Right cardiac atrium (tissue), 5 donors: ENCODE results near the gene GRM8. TPM values are rescaled to one million over a fixed set of nuclear protein-coding genes. Genes with fewer than 3 reads are reported as not detected.
"Not testable (repeated sequence)": the region's sequence is repeated elsewhere in the genome, so short reads cannot be mapped to it uniquely, and the experiment has no call there.

Source experiments
- ATAC-seq, 2 donors: fragments of 200-7000 bp; cut with Tn5 transposase; one replicate each; pipeline versions ENCODE4 v1.8.0 to v1.9.1; 2020; ENCODE audit warnings: moderate library complexity in 2 of 2, mild to moderate bottlenecking in 1 of 2
- DNase-seq, 3 donors: peaks; one replicate each; pipeline ENCODE4 v3.0.0-alpha.2; 2020
- H3K27ac ChIP-seq: one replicate; pipeline ENCODE4 v1.5.1; 2013; ENCODE audit warnings: mild to moderate bottlenecking, low read length, control low read depth, moderate library complexity
- H3K27me3 ChIP-seq: one replicate; pipeline ENCODE4 v1.6.1; 2013; ENCODE audit not compliant: control insufficient read depth, insufficient read depth
- H3K4me1 ChIP-seq: one replicate; pipeline ENCODE4 v1.6.1; 2013; ENCODE audit warnings: low read length; ENCODE audit not compliant: control insufficient read depth, insufficient read depth
- H3K4me3 ChIP-seq: one replicate; pipeline ENCODE4 v1.5.1; 2013; ENCODE audit warnings: low read length, control low read depth
- H3K9me3 ChIP-seq: one replicate; pipeline ENCODE4 v1.6.1; 2013; ENCODE audit warnings: low read length; ENCODE audit not compliant: control insufficient read depth
- WGBS: extraction: QIAGEN DNeasy Blood & Tissue Kit; methylation state at CpG from one replicate; pipeline ENCODE4 v1.1.7; 2013; 5-methylcytosine and 5-hydroxymethylcytosine counted together
- intact Hi-C, 4 donors: fragments of 100-400 bp; cut with DNase I; formaldehyde crosslinking; loops; one replicate each; pipeline versions ENCODE4 v1.11.0 to v1.14.0; 2022 to 2023
- polyA plus RNA-seq: library from polyadenylated mRNA; stranded (reverse); fragments of 200-250 nt; gene quantifications from one replicate; pipeline ENCODE4 v1.2.3, GENCODE V29; 2013
- total RNA-seq, 4 donors: library from RNA; stranded (reverse); fragmentation: NEBNext Ultra II Directional; extraction: Animal tissue kit (Norgen Biotek cat#: 25700); gene quantifications; one replicate each; pipeline ENCODE4 v1.2.1, GENCODE V29; 2021
- donor health status: healthy with polysubstance abuse.
- donor health status: DM: no; HTN: yes; CAD: no.
- donor health status: DM: no; HTN: no; CAD: no.
- donor health status: DM: no; HTN: yes; CAD: no; lungs with severe emphysema.
- donor health status: DM: yes; HTN: yes; CAD: no.

GRM8 gene
- total and polyA plus RNA-seq, 5 donors: 0.09 TPM; not detected in 4

GRCh38 chr7:126845331-126845730 is 407.4 kb downstream of the GRM8 start:
- H3K27ac ChIP-seq: no peak overlapping the region
- intact Hi-C loops: no loop called here
- ATAC-seq: no peak
- H3K9me3 ChIP-seq: no peaks in the 10 kb centered on the region
- no peak for DNase-seq
- H3K27me3 ChIP-seq: no peaks in the 10 kb centered on the region
- H3K4me1 ChIP-seq: no peaks in the 10 kb centered on the region
- no peak overlapping the region for H3K4me3 ChIP-seq

GRCh38 chr7:126843883-126844282 is 408.9 kb downstream of the GRM8 start:
- no peak for ATAC-seq
- Histone ChIP-seq H3K27me3 (no peaks in the 10 kb centered on the region), H3K4me3 (no peak overlapping the region), H3K4me1 (no peaks in the 10 kb centered on the region), H3K9me3 (no peaks in the 10 kb centered on the region), H3K27ac (no peak overlapping the region)
- intact Hi-C loops: no loop called here
- no peak for DNase-seq

GRCh38 chr7:126843336-126843735 is 409.4 kb downstream of the GRM8 start:
- no peak for ATAC-seq
- Histone ChIP-seq H3K27ac (no peak overlapping the region), H3K4me3 (no peak overlapping the region), H3K9me3 (no peaks in the 10 kb centered on the region), H3K27me3 (no peaks in the 10 kb centered on the region), H3K4me1 (no peaks in the 10 kb centered on the region)
- WGBS: 51% methylated on average over 2 of the region's 2 CpGs
- no peak for DNase-seq
- intact Hi-C loops: no loop called here

- intact Hi-C loops: no loop called here
- no peak overlapping the region for H3K27ac ChIP-seq
- H3K4me1 ChIP-seq: no peaks in the 10 kb centered on the region
- H3K9me3 ChIP-seq: no peaks in the 10 kb centered on the region
- no peaks in the 10 kb centered on the region for H3K27me3 ChIP-seq
- no peak overlapping the region for H3K4me3 ChIP-seq
- ATAC-seq: no peak
- 86% methylated on average over 1 of the region's 1 CpG for WGBS
- no peak for DNase-seq
Measured at GRCh38 chr7:126842451-126842850, 410.3 kb downstream of the GRM8 start.

DNA sequence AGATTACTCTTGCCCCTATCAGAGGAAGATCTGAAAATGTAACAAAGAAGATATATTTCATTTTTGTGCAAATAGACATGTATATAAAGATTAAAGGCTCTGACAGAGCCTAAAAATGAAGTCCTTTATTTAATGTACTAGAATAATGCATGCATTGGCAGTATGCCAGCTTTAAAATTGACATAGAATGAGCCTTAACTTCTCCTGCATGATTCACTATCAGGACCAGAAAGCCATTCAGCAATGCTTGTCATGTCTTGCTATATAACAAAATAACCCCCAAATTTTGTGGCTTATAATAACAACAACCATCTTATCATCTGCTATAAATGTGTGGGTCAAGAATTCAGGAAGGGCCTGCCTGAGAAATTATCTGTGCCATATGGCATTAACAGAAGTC is 411.9 kb downstream of the GRM8 start:
- Histone ChIP-seq H3K4me1 (no peaks in the 10 kb centered on the region), H3K27ac (no peak overlapping the region), H3K4me3 (no peak overlapping the region), H3K9me3 (no peaks in the 10 kb centered on the region), H3K27me3 (no peaks in the 10 kb centered on the region)
- no peak for DNase-seq
- ATAC-seq: no peak
- intact Hi-C loops: no loop called here

DNA sequence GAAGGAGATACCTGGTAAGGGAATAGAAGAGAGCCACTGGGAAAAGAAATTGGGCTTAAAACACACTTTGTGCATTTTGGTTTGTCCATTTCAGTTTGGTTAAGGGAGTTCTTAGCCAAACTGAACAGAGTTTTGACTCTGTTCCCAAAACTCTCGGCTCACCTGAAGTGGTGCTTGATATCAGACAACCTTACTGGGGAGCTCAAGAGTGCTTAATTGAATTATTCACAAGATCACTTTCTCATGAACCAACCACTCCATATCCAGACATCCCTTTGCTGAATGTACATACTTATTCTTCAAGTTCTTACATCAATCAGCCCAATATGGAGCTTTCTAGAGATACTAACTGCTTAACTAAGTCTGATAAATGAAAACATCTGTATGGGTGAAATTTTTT is 413.1 kb downstream of the GRM8 start:
- Histone ChIP-seq H3K9me3 (no peaks in the 10 kb centered on the region), H3K27me3 (no peaks in the 10 kb centered on the region), H3K27ac (no peak overlapping the region), H3K4me3 (no peak overlapping the region), H3K4me1 (no peaks in the 10 kb centered on the region)
- intact Hi-C loops: no loop called here
- ATAC-seq (no peak), DNase-seq (no peak)
- WGBS: 73% methylated on average over 1 of the region's 1 CpG

- no peak overlapping the region for H3K27ac ChIP-seq
- no peaks in the 10 kb centered on the region for H3K4me1 ChIP-seq
- intact Hi-C loops: no loop called here
- no peak overlapping the region for H3K4me3 ChIP-seq
- DNase-seq: no peak
- H3K27me3 ChIP-seq: no peaks in the 10 kb centered on the region
- no peaks in the 10 kb centered on the region for H3K9me3 ChIP-seq
- no peak for ATAC-seq
Measured at GRCh38 chr7:126838194-126838593, 414.5 kb downstream of the GRM8 start.

DNA sequence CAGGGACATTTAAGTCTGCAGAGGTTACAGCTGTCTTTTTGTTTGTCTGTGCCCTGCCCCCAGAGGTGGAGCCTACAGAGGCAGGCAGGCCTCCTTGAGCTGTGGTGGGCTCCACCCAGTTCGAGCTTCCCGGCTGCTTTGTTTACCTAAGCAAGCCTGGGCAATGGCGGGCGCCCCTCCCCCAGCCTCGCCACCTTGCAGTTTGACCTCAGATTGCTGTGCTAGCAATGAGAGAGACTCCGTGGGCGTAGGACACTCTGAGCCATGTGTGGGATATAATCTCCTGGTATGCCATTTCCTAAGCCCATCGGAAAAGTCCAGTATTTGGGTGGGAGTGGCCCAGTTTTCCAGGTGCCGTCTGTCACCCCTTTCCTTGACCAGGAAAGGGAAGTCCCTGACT is 421.5 kb downstream of the GRM8 start:
- H3K4me3 ChIP-seq, H3K27ac ChIP-seq, ATAC-seq, H3K9me3 ChIP-seq, H3K27me3 ChIP-seq, intact Hi-C loops, H3K4me1 ChIP-seq: not testable (repeated sequence)
- peak in 1 of 3 donors; percentile 14 for DNase-seq
- WGBS: 84% methylated on average over 7 of the region's 9 CpGs

- H3K4me3 ChIP-seq: no peak overlapping the region
- H3K27ac ChIP-seq: no peak overlapping the region
- no peak for DNase-seq
- H3K4me1 ChIP-seq: no peaks in the 10 kb centered on the region
- WGBS: 96% methylated on average over 3 of the region's 3 CpGs
- H3K27me3 ChIP-seq: no peaks in the 10 kb centered on the region
- no peaks in the 10 kb centered on the region for H3K9me3 ChIP-seq
- intact Hi-C loops: no loop called here
- no peak for ATAC-seq
Measured at GRCh38 chr7:126820925-126821324, 431.8 kb downstream of the GRM8 start.

GRCh38 chr7:126819197-126819484 is 433.6 kb downstream of the GRM8 start:
- intact Hi-C loops: no loop called here
- H3K9me3 ChIP-seq: no peaks in the 10 kb centered on the region
- WGBS: 80% methylated on average over 5 of the region's 5 CpGs
- H3K27me3 ChIP-seq: no peaks in the 10 kb centered on the region
- no peaks in the 10 kb centered on the region for H3K4me1 ChIP-seq
- ATAC-seq (no peak), DNase-seq (no peak)
- no peak overlapping the region for H3K27ac ChIP-seq
- H3K4me3 ChIP-seq: no peak overlapping the region

- intact Hi-C loops: no loop called here
- DNase-seq: no peak
- Histone ChIP-seq H3K9me3 (no peaks in the 10 kb centered on the region), H3K27me3 (no peaks in the 10 kb centered on the region), H3K4me3 (no peak overlapping the region), H3K27ac (no peak overlapping the region), H3K4me1 (no peaks in the 10 kb centered on the region)
- ATAC-seq: no peak
- 79% methylated on average over 3 of the region's 3 CpGs for WGBS
Measured at GRCh38 chr7:126818393-126819196, 434.1 kb downstream of the GRM8 start.

DNA sequence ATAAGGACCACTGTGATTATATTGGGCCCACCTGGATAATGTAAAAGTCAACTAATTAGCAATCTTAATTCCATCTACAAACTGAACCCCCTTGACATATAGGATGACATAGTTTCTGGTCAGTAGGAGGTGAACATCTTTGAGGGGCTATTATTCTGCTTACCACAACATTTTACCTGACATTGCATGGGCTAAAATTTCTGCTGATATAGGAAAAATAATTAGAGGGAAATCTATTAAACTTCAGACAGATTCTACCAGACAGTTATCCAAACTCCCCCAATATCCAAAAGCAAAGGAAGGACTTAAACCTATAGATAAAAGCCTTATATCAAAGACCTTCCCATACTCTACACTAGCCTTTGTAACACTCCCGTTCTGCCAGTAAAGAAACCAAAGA is 443.6 kb downstream of the GRM8 start:
- no peaks in the 10 kb centered on the region for H3K9me3 ChIP-seq
- no peak overlapping the region for H3K4me3 ChIP-seq
- WGBS: 77% methylated on average over 1 of the region's 1 CpG
- intact Hi-C loops: loop anchor here in 1 of 4 donors (10.0 kb wide), 1 partner anchor 446 kb away; the partner anchor contains the start of gene GRM8
- no peaks in the 10 kb centered on the region for H3K27me3 ChIP-seq
- no peaks in the 10 kb centered on the region for H3K4me1 ChIP-seq
- no peak overlapping the region for H3K27ac ChIP-seq
- DNase-seq: no peak
- no peak for ATAC-seq
